NCI-H524 treated with DMSO at 0.1 percent for 48 hours (cell line): Measurements from ENCODE around the gene DNAJC2.
A peak's percentile ranks its signal among the peaks of the same experiment; 100 is the strongest.
"Not testable (repeated sequence)": the region's sequence is repeated elsewhere in the genome, so short reads cannot be mapped to it uniquely, and the experiment has no call there.

Experiments used
- DNase-seq: peaks from one replicate; lab custom pipeline; 2025; lab: John Stamatoyannopoulos, UW

The DNAJC2 gene

GRCh38 chr7:103343332-103343731, 1.2 kb downstream of the DNAJC2 start:
- DNase-seq: no peak

- DNase-seq: no peak
Measured at GRCh38 chr7:103341466-103341865, 3.1 kb downstream of the DNAJC2 start.

GRCh38 chr7:103338864-103339263, 5.7 kb downstream of the DNAJC2 start:
- no peak for DNase-seq

- DNase-seq: no peak
Measured at GRCh38 chr7:103336761-103337160, 7.8 kb downstream of the DNAJC2 start.

GRCh38 chr7:103325744-103326143, 18.8 kb downstream of the DNAJC2 start:
- no peak for DNase-seq

- no peak for DNase-seq
Measured at GRCh38 chr7:103317009-103317408, 27.6 kb downstream of the DNAJC2 start.

GRCh38 chr7:103316380-103316941, 28.1 kb downstream of the DNAJC2 start:
- DNase-seq: no peak

- DNase-seq: no peak
Measured at GRCh38 chr7:103314852-103315251, 29.7 kb downstream of the DNAJC2 start.

- no peak for DNase-seq
Measured at GRCh38 chr7:103307503-103308231, 36.9 kb downstream of the DNAJC2 start.

GRCh38 chr7:103301441-103301840, 43.1 kb downstream of the DNAJC2 start:
- DNase-seq: no peak

GRCh38 chr7:103299660-103300059, 44.9 kb downstream of the DNAJC2 start:
- DNase-seq: no peak

GRCh38 chr7:103297837-103298179, 46.8 kb downstream of the DNAJC2 start:
- no peak for DNase-seq

- DNase-seq: peak; percentile 50
Measured at GRCh38 chr7:103296901-103297836, 47.4 kb downstream of the DNAJC2 start, which contains the start of gene PMPCB. Gene PMPCB (plus strand): TSS chr7:103297435. CDS start chr7:103297460, 25 bp downstream.

- no peak for DNase-seq
Measured at GRCh38 chr7:103293526-103293925, 51.0 kb downstream of the DNAJC2 start.

- no peak for DNase-seq
Measured at GRCh38 chr7:103292122-103292521, 52.4 kb downstream of the DNAJC2 start.

- not testable (repeated sequence) for DNase-seq
Measured at GRCh38 chr7:103282802-103283427, 61.7 kb downstream of the DNAJC2 start.

- DNase-seq: not testable (repeated sequence)
Measured at GRCh38 chr7:103280803-103281155, 63.8 kb downstream of the DNAJC2 start.

GRCh38 chr7:103279963-103280802, 64.4 kb downstream of the DNAJC2 start:
- DNase-seq: peak; percentile 56

- not testable (repeated sequence) for DNase-seq
Measured at GRCh38 chr7:103279636-103279962, 65.0 kb downstream of the DNAJC2 start.

- not testable (repeated sequence) for DNase-seq
Measured at GRCh38 chr7:103278195-103278594, 66.4 kb downstream of the DNAJC2 start.

- not testable (repeated sequence) for DNase-seq
Measured at GRCh38 chr7:103274867-103275266, 69.7 kb downstream of the DNAJC2 start.
